Right atrium auricular region (tissue), 2 donors: ENCODE measurements around the gene PRRC2A. TPM values are rescaled to one million over a fixed set of nuclear protein-coding genes. Genes with fewer than 3 reads are reported as not detected.
A peak's percentile ranks its signal among the peaks of the same experiment; 100 is the strongest.
"Not testable (repeated sequence)": the region's sequence is repeated elsewhere in the genome, so short reads cannot be mapped to it uniquely, and the experiment has no call there.

Experiments
- DNase-seq: peaks from one replicate; pipeline ENCODE4 v3.0.0-alpha.2; 2019; ENCODE audit warnings: low spot score
- H3K27ac ChIP-seq, 2 donors: fragments of 200-600 bp; sonication (generic); 1 replicate in 1 of 2; 2 replicates in 1 of 2; pipeline ENCODE4 v1.5.1; 2016 to 2019
- H3K27me3 ChIP-seq, 2 donors: fragments of 200-600 bp; sonication (generic); one replicate each; pipeline versions ENCODE4 v1.5.1 to v1.6.0; 2017 to 2019
- H3K36me3 ChIP-seq: fragments of 200-600 bp; sonication (generic); one replicate; pipeline ENCODE4 v1.5.1; 2016
- H3K4me1 ChIP-seq, 2 donors: fragments of 200-600 bp; sonication (generic); one replicate each; pipeline versions ENCODE4 v1.5.1 to v1.6.0; 2017 to 2019
- H3K4me3 ChIP-seq, 2 donors: fragments of 200-600 bp; sonication (generic); 1 replicate in 1 of 2; 2 replicates in 1 of 2; pipeline ENCODE4 v1.5.1; 2017 to 2019; ENCODE audit warnings: mild to moderate bottlenecking in 1 of 2, moderate library complexity in 1 of 2
- H3K9me3 ChIP-seq, 2 donors: fragments of 200-600 bp; sonication (generic); one replicate each; pipeline ENCODE4 v1.5.1; 2019
- CTCF ChIP-seq, 2 donors: fragments of 200-600 bp; sonication (generic); IDR thresholded peaks; one replicate each; pipeline ENCODE4 v1.5.1; 2019; ENCODE audit warnings: antibody characterized with exemption in 2 of 2
- total RNA-seq, 2 donors: library from RNA; depleted of rRNA; stranded (reverse); fragments of >200 nt; gene quantifications; one replicate each; pipeline ENCODE4 v1.1.0, GENCODE V29; 2016

Gene PRRC2A
- total RNA-seq, 2 donors from 2014 or later: 61.0 to 96.7 TPM

GRCh38 chr6:31588871-31589650 is 31.5 kb upstream of the PRRC2A start:
- Histone ChIP-seq H3K27me3 (no peaks in the 10 kb centered on the region), H3K27ac (no peak overlapping the region), H3K4me1 (no peaks in the 10 kb centered on the region), H3K36me3 (no peaks in the 10 kb centered on the region), H3K9me3 (no peaks in the 10 kb centered on the region), H3K4me3 (no peak overlapping the region)
- no peak for TF ChIP-seq CTCF (IDR thresholded peaks at IDR 0.05)
- no peak for DNase-seq

GRCh38 chr6:31590691-31591090 is 29.8 kb upstream of the PRRC2A start:
- not testable (repeated sequence) for H3K4me3 ChIP-seq, H3K36me3 ChIP-seq, H3K4me1 ChIP-seq, H3K9me3 ChIP-seq, H3K27me3 ChIP-seq, DNase-seq, H3K27ac ChIP-seq

GRCh38 chr6:31592396-31592771 is 28.1 kb upstream of the PRRC2A start:
- DNase-seq: no peak
- no peak for TF ChIP-seq CTCF (IDR thresholded peaks at IDR 0.05)
- H3K36me3 ChIP-seq: no peaks in the 10 kb centered on the region
- H3K27me3 ChIP-seq: no peaks in the 10 kb centered on the region
- no peaks in the 10 kb centered on the region for H3K4me1 ChIP-seq
- no peak overlapping the region for H3K27ac ChIP-seq
- H3K4me3 ChIP-seq: no peak overlapping the region
- H3K9me3 ChIP-seq: no peaks in the 10 kb centered on the region

GRCh38 chr6:31597006-31597405 is 23.5 kb upstream of the PRRC2A start:
- DNase-seq: no peak
- H3K27ac ChIP-seq: no peak overlapping the region
- TF ChIP-seq CTCF (IDR thresholded peaks at IDR 0.05): peak in 1 of 2 donors; percentile 45
- no peak overlapping the region for H3K4me3 ChIP-seq
- H3K4me1 ChIP-seq: no peaks in the 10 kb centered on the region
- H3K9me3 ChIP-seq: no peaks in the 10 kb centered on the region
- H3K27me3 ChIP-seq: no peaks in the 10 kb centered on the region
- H3K36me3 ChIP-seq: no peaks in the 10 kb centered on the region

- no peak for TF ChIP-seq CTCF (IDR thresholded peaks at IDR 0.05)
- no peak overlapping the region for H3K4me3 ChIP-seq
Measured at GRCh38 chr6:31607317-31607716, 13.2 kb upstream of the PRRC2A start.

GRCh38 chr6:31609519-31610406 is 10.8 kb upstream of the PRRC2A start:
- DNase-seq: no peak
- Histone ChIP-seq H3K27me3 (no peaks in the 10 kb centered on the region), H3K27ac (no peak overlapping the region), H3K4me3 (no peak overlapping the region), H3K4me1 (no peaks in the 10 kb centered on the region), H3K9me3 (no peaks in the 10 kb centered on the region), H3K36me3 (no peaks in the 10 kb centered on the region)
- TF ChIP-seq CTCF (IDR thresholded peaks at IDR 0.05): no peak

More at GRCh38 chr6:31607317-31607716, 13.2 kb upstream of the PRRC2A start:
- no peaks in the 10 kb centered on the region for H3K36me3 ChIP-seq
- no peaks in the 10 kb centered on the region for H3K4me1 ChIP-seq
- no peaks in the 10 kb centered on the region for H3K9me3 ChIP-seq
- H3K27me3 ChIP-seq: no peaks in the 10 kb centered on the region
- no peak for DNase-seq
- H3K27ac ChIP-seq: no peak overlapping the region
